ENCODE results near the gene SLC9A5.

Gene SLC9A5

GRCh38 chr16:67241008-67241900 is 7.5 kb upstream of the SLC9A5 start:
- FAIRE-seq: no peak

GRCh38 chr16:67242138-67242730 is 6.5 kb upstream of the SLC9A5 start:
- no peak for FAIRE-seq

- FAIRE-seq: no peak
Measured at GRCh38 chr16:67243481-67243880, 5.3 kb upstream of the SLC9A5 start.

GRCh38 chr16:67244387-67245185 is 4.2 kb upstream of the SLC9A5 start:
- no peak for FAIRE-seq

- no peak for FAIRE-seq
Measured at GRCh38 chr16:67245186-67245585, 3.6 kb upstream of the SLC9A5 start.

- FAIRE-seq: no peak
Measured at GRCh38 chr16:67245674-67246080, 3.1 kb upstream of the SLC9A5 start.

- FAIRE-seq: no peak
Measured at GRCh38 chr16:67246081-67246755, 2.6 kb upstream of the SLC9A5 start.

- FAIRE-seq: no peak
Measured at GRCh38 chr16:67246756-67247191, 2.0 kb upstream of the SLC9A5 start.

GRCh38 chr16:67247192-67248072 is 1.3 kb upstream of the SLC9A5 start, which contains the start of gene FHOD1:
FHOD1 (minus strand) TSS chr16:67247481; CDS start chr16:67247410, 71 bp downstream.
- FAIRE-seq: no peak

- FAIRE-seq: no peak
Measured at GRCh38 chr16:67248073-67248400, 742 bp upstream of the SLC9A5 start.

GRCh38 chr16:67249178-67250044 is 632 bp downstream of the SLC9A5 start:
- no peak for FAIRE-seq

GRCh38 chr16:67250045-67250327 is 1.2 kb downstream of the SLC9A5 start:
- no peak for FAIRE-seq

GRCh38 chr16:67252609-67253497 is 4.1 kb downstream of the SLC9A5 start:
- FAIRE-seq: no peak

GRCh38 chr16:67254801-67255552 is 6.2 kb downstream of the SLC9A5 start:
- no peak for FAIRE-seq

- FAIRE-seq: no peak
Measured at GRCh38 chr16:67255553-67256221, 6.9 kb downstream of the SLC9A5 start.

- no peak for FAIRE-seq
Measured at GRCh38 chr16:67256701-67257230, 8.0 kb downstream of the SLC9A5 start.

- FAIRE-seq: no peak
Measured at GRCh38 chr16:67257486-67258160, 8.8 kb downstream of the SLC9A5 start.

All from colon (tissue), 2 donors.